Measurements from ENCODE around the gene TGFBR2. TPM values are rescaled to one million over a fixed set of nuclear protein-coding genes. Genes with fewer than 3 reads are reported as not detected.
A peak's percentile ranks its signal among the peaks of the same experiment; 100 is the strongest.
"Not testable (repeated sequence)": the region's sequence is repeated elsewhere in the genome, so short reads cannot be mapped to it uniquely, and the experiment has no call there.

TGFBR2 gene
- total RNA-seq, 2 donors from 2014 or later: 45.0 to 74.1 TPM

- ATAC-seq; H3K9me3 Mint-ChIP-seq; DNase-seq (ENCODE audit: low spot score in 2 of 2): not testable (repeated sequence)
- Mint-ChIP-seq H3K36me3 (peaks cover 29 to 62% of the 10 kb centered on the region in 2 donors), H3K27ac (peak overlapping the region; percentile 100)
Observed at GRCh38 chr3:30624480-30624879, 18.1 kb downstream of the TGFBR2 start.

- Mint-ChIP-seq H3K36me3 (peaks cover 22 to 55% of the 10 kb centered on the region in 2 donors), H3K27ac (peak overlapping the region; percentile 89 to 100), H3K9me3 (peaks cover 0 to 3% of the 10 kb centered on the region in 2 donors)
- DNase-seq (ENCODE audit: low spot score in 2 of 2) (no peak), ATAC-seq (no peak)
Observed at GRCh38 chr3:30625541-30626438, 19.4 kb downstream of the TGFBR2 start.

GRCh38 chr3:30626443-30627180, 20.2 kb downstream of the TGFBR2 start:
- Mint-ChIP-seq H3K27ac (peak overlapping the region; percentile 89 to 100), H3K36me3 (peaks cover 20 to 49% of the 10 kb centered on the region in 2 donors), H3K9me3 (peaks cover 0 to 3% of the 10 kb centered on the region in 2 donors)
- DNase-seq (ENCODE audit: low spot score in 2 of 2): no peak
- ATAC-seq: no peak

GRCh38 chr3:30628205-30628900, 22.0 kb downstream of the TGFBR2 start:
- Mint-ChIP-seq H3K9me3 (peaks cover 0 to 3% of the 10 kb centered on the region in 2 donors), H3K27ac (peak overlapping the region; percentile 97 to 99), H3K36me3 (peaks cover 31 to 53% of the 10 kb centered on the region in 2 donors)
- ATAC-seq (peak; percentile 17 to 29), DNase-seq (ENCODE audit: low spot score in 2 of 2) (no peak)

GRCh38 chr3:30628901-30629590, 22.6 kb downstream of the TGFBR2 start:
- H3K9me3 Mint-ChIP-seq: no peaks in the 10 kb centered on the region
- DNase-seq (ENCODE audit: low spot score in 2 of 2) (no peak), ATAC-seq (no peak)
- H3K36me3 Mint-ChIP-seq: peaks cover 27 to 51% of the 10 kb centered on the region in 2 donors
- peak overlapping the region; percentile 97 to 99 for H3K27ac Mint-ChIP-seq

GRCh38 chr3:30629746-30630145, 23.3 kb downstream of the TGFBR2 start:
- ATAC-seq (peak in 1 of 2 donors; percentile 0), DNase-seq (ENCODE audit: low spot score in 2 of 2) (no peak)
- peak overlapping the region; percentile 97 to 99 for H3K27ac Mint-ChIP-seq
- no peaks in the 10 kb centered on the region for H3K9me3 Mint-ChIP-seq
- H3K36me3 Mint-ChIP-seq: peaks cover 27 to 47% of the 10 kb centered on the region in 2 donors

- Mint-ChIP-seq H3K36me3 (peaks cover 33 to 47% of the 10 kb centered on the region in 2 donors), H3K9me3 (no peaks in the 10 kb centered on the region), H3K27ac (peak overlapping the region; percentile 97 to 99)
- DNase-seq (ENCODE audit: low spot score in 2 of 2): no peak
- peak in 1 of 2 donors; percentile 43 for ATAC-seq
Observed at GRCh38 chr3:30630238-30631030, 24.0 kb downstream of the TGFBR2 start.

GRCh38 chr3:30631243-30631904, 25.0 kb downstream of the TGFBR2 start:
- DNase-seq (ENCODE audit: low spot score in 2 of 2) (peak; percentile 61 to 83), ATAC-seq (peak; percentile 83 to 85)
- Mint-ChIP-seq H3K36me3 (peaks cover 32 to 47% of the 10 kb centered on the region in 2 donors), H3K27ac (peak overlapping the region; percentile 97 to 99), H3K9me3 (no peaks in the 10 kb centered on the region)

- Mint-ChIP-seq H3K9me3 (no peaks in the 10 kb centered on the region), H3K36me3 (peaks cover 34 to 48% of the 10 kb centered on the region in 2 donors), H3K27ac (peak overlapping the region; percentile 97 to 99)
- no peak for ATAC-seq
- no peak for DNase-seq (ENCODE audit: low spot score in 2 of 2)
Observed at GRCh38 chr3:30632065-30632464, 25.7 kb downstream of the TGFBR2 start.

GRCh38 chr3:30632521-30632920, 26.1 kb downstream of the TGFBR2 start:
- DNase-seq (ENCODE audit: low spot score in 2 of 2) (no peak), ATAC-seq (no peak)
- Mint-ChIP-seq H3K9me3 (no peaks in the 10 kb centered on the region), H3K27ac (peak overlapping the region; percentile 97 to 99), H3K36me3 (peaks cover 38 to 51% of the 10 kb centered on the region in 2 donors)

- ATAC-seq (no peak), DNase-seq (ENCODE audit: low spot score in 2 of 2) (no peak)
- Mint-ChIP-seq H3K9me3 (no peaks in the 10 kb centered on the region), H3K36me3 (peaks cover 44 to 51% of the 10 kb centered on the region in 2 donors), H3K27ac (peak overlapping the region; percentile 97 to 99)
Observed at GRCh38 chr3:30633718-30634117, 27.3 kb downstream of the TGFBR2 start.

GRCh38 chr3:30634761-30635735, 28.6 kb downstream of the TGFBR2 start:
- ATAC-seq: no peak
- Mint-ChIP-seq H3K36me3 (peaks cover 44 to 51% of the 10 kb centered on the region in 2 donors), H3K9me3 (no peaks in the 10 kb centered on the region), H3K27ac (peak overlapping the region; percentile 97 to 99)
- DNase-seq (ENCODE audit: low spot score in 2 of 2): no peak

GRCh38 chr3:30637310-30638219, 31.2 kb downstream of the TGFBR2 start:
- DNase-seq (ENCODE audit: low spot score in 2 of 2) (no peak), ATAC-seq (no peak)
- Mint-ChIP-seq H3K9me3 (peaks cover 0 to 3% of the 10 kb centered on the region in 2 donors), H3K27ac (peak overlapping the region; percentile 97 to 99), H3K36me3 (peaks cover 42 to 44% of the 10 kb centered on the region in 2 donors)
